GM12878 (cell line): Measurements from ENCODE around the gene PHKB. TPM values are rescaled to one million over a fixed set of nuclear protein-coding genes. Genes with fewer than 3 reads are reported as not detected.
A peak's percentile ranks its signal among the peaks of the same experiment; 100 is the strongest.
"Not testable (repeated sequence)": the region's sequence is repeated elsewhere in the genome, so short reads cannot be mapped to it uniquely, and the experiment has no call there.

Experiments
- ATAC-seq: fragments of 200-7000 bp; cut with Tn5 transposase; 3 replicates; pipeline ENCODE4 v1.9.1; 2020; ENCODE audit warnings: mild to moderate bottlenecking, moderate library complexity
- BruUV-seq: library from RNA; stranded (reverse); fragments of 400-500 nt; replicated peaks from 2 replicates; lab custom pipeline; 2021; lab: Mats Ljungman, UMichigan
- CTCF ChIA-PET: fragments of 300-600 bp; sonication (Branson Sonifier 250); formaldehyde crosslinking; extraction: SDS; loops from one replicate; lab custom pipeline; 2021; ENCODE audit warnings: inconsistent platforms; lab: Yijun Ruan, JAX
- POLR2A ChIA-PET: fragments of 350-600 bp; formaldehyde crosslinking; extraction: SDS; loops from one replicate; lab custom pipeline; 2021; ENCODE audit warnings: inconsistent platforms; lab: Charles Lee
- RAD21 ChIA-PET: fragments of 300-600 bp; sonication (Branson Sonifier 250); formaldehyde crosslinking; loops from one replicate; lab custom pipeline; 2023; ENCODE audit warnings: antibody characterized with exemption; ENCODE audit not compliant: unreplicated experiment; lab: Charles Lee
- SMC1A ChIA-PET: fragments of 300-600 bp; sonication (Branson Sonifier 250); formaldehyde crosslinking; loops from one replicate; lab custom pipeline; 2023; ENCODE audit not compliant: unreplicated experiment, uncharacterized antibody; lab: Charles Lee
- DNase-seq: peaks from one replicate; pipeline ENCODE4 v3.0.0-alpha.2; 2011; ENCODE audit warnings: low read depth, low spot score
- FAIRE-seq: peaks from 3 replicates; lab custom pipeline; 2011; peaks lifted over from hg19 to GRCh38; lab: Jason Lieb, UNC
- H2AFZ ChIP-seq: 2 replicates; pipeline ENCODE4 v1.6.0; 2011; ENCODE audit warnings: low read depth, low read length, control low read depth; ENCODE audit not compliant: control insufficient read depth
- H3K27ac ChIP-seq: 2 replicates; pipeline ENCODE4 v1.5.1; 2011; ENCODE audit warnings: control low read depth; ENCODE audit not compliant: control insufficient read depth, insufficient read depth
- H3K27me3 ChIP-seq, 2 experiments: replicated peaks in 1 of 2; 2 replicates each; pipeline versions ENCODE4 v1.6.0 to v1.6.1; 2011; ENCODE audit warnings: low read length in 1 of 2; ENCODE audit not compliant: control insufficient read depth in 2 of 2, insufficient read depth in 2 of 2
- H3K36me3 ChIP-seq, 2 experiments: 2 replicates each; pipeline ENCODE4 v1.5.1; 2011; ENCODE audit warnings: low read length in 1 of 2; ENCODE audit not compliant: control insufficient read depth in 2 of 2, insufficient read depth in 2 of 2
- H3K4me1 ChIP-seq: 2 replicates; pipeline ENCODE4 v1.6.1; 2011; ENCODE audit warnings: mild to moderate bottlenecking, low read length, moderate library complexity, mixed read lengths; ENCODE audit not compliant: control insufficient read depth, insufficient read depth
- H3K4me2 ChIP-seq: 2 replicates; pipeline ENCODE4 v1.6.0; 2011; ENCODE audit warnings: control low read depth; ENCODE audit not compliant: control insufficient read depth, insufficient read depth
- H3K4me3 ChIP-seq: fragments of 200-600 bp; sonication (generic); 2 replicates; pipeline ENCODE4 v1.5.1; 2016
- H3K79me2 ChIP-seq: 2 replicates; pipeline ENCODE4 v1.6.0; 2011; ENCODE audit warnings: low read length; ENCODE audit not compliant: control insufficient read depth, insufficient read depth
- H3K9ac ChIP-seq: 2 replicates; pipeline ENCODE4 v1.8.0; 2011; ENCODE audit warnings: low read length, control low read depth, mixed read lengths; ENCODE audit not compliant: control insufficient read depth, insufficient read depth
- H3K9me3 ChIP-seq: replicated peaks from 3 replicates; pipeline ENCODE4 v1.5.1; 2011; ENCODE audit warnings: mild to moderate bottlenecking, low read length; ENCODE audit not compliant: control insufficient read depth, insufficient read depth
- H4K20me1 ChIP-seq: 2 replicates; pipeline ENCODE4 v1.6.0; 2011; ENCODE audit not compliant: control insufficient read depth, insufficient read depth
- MTA2 ChIP-seq: fragments of 450-650 bp; IDR thresholded peaks from 2 replicates; pipeline ENCODE4 v1.6.1; 2016; ENCODE audit warnings: low read depth, mild to moderate bottlenecking, moderate library complexity
- WGBS: methylation state at CpG from one replicate; pipeline ENCODE4 v1.1.6; 2016; ENCODE audit warnings: low lambda C conversion rate; ENCODE audit not compliant: insufficient replicate concordance, insufficient coverage; ENCODE audit errors: missing lambda C conversion rate; 5-methylcytosine and 5-hydroxymethylcytosine counted together
- in situ Hi-C: fragments of 300-500 bp; cut with MboI; formaldehyde crosslinking; loops from 9 replicates; pipeline ENCODE4 v1.14.3; 2018; ENCODE audit warnings: mixed read lengths
- intact Hi-C: fragments of 100-400 bp; cut with micrococcal nuclease; formaldehyde crosslinking; loops from one replicate; pipeline ENCODE4 v1.14.2; 2022; ENCODE audit not compliant: unreplicated experiment
- polyA plus RNA-seq, 11 experiments: library from polyadenylated mRNA; depleted of rRNA in 4 of 11; unstranded in 6 of 11; stranded (reverse) in 5 of 11; fragments of >200 nt; fragmentation: Nextera tagmentation in 4 of 11; fragmentation: Illumina TruSeq in 1 of 11; extraction: Ambion mirVana in 4 of 11; extraction: Trizol in 1 of 11; gene quantifications; 1 replicate in 1 of 11; 2 replicates in 10 of 11; pipeline versions ENCODE4 v1.2.1 to v1.2.3, GENCODE V29; 2011 to 2016; ENCODE audit warnings: inconsistent platforms in 2 of 11, missing spikeins in 2 of 11, low read depth in 1 of 11
- total RNA-seq, 4 experiments: library from RNA; depleted of rRNA in 3 of 4; stranded (reverse); fragments of >200 nt in 3 of 4; fragmentation: Illumina TruSeq in 1 of 4; extraction: Trizol in 1 of 4; gene quantifications; 2 replicates each; pipeline versions ENCODE4 v1.2.1 to v1.2.3, GENCODE V29; 2013 to 2021
- TF ChIP-seq, protein P1 (sequence below): fragments of 450-650 bp; IDR thresholded peaks from 2 replicates; pipeline ENCODE4 v1.6.1; 2016; ENCODE audit warnings: mild to moderate bottlenecking

The PHKB gene
- total and polyA plus RNA-seq, 10 of the 15 experiments (the other 5 are each of a cell fraction or from before 2014, with no cell fraction given): 14.2 to 65.6 (median 37.0) TPM

GRCh38 chr16:47434274-47434673, 26.9 kb upstream of the PHKB start:
- DNase-seq, in situ Hi-C loops, FAIRE-seq, H3K4me1 ChIP-seq, ATAC-seq, H3K9ac ChIP-seq, H3K4me2 ChIP-seq, H3K36me3 ChIP-seq, H4K20me1 ChIP-seq, RAD21 ChIA-PET, H3K4me3 ChIP-seq, H3K27me3 ChIP-seq, CTCF ChIA-PET, H3K9me3 ChIP-seq, H2AFZ ChIP-seq, H3K79me2 ChIP-seq, intact Hi-C loops, H3K27ac ChIP-seq, BruUV-seq: not testable (repeated sequence)
- 44% methylated on average over 2 of the region's 2 CpGs for WGBS
- POLR2A ChIA-PET: interaction anchor here (0.6 kb wide), 1 partner anchor 11 kb away, joined by 5 read pairs; no protein-coding TSS in a partner anchor
- TF ChIP-seq MTA2: peak; percentile 19; the same call in 1 of the 2 replicates
- TF ChIP-seq, protein P1, sequence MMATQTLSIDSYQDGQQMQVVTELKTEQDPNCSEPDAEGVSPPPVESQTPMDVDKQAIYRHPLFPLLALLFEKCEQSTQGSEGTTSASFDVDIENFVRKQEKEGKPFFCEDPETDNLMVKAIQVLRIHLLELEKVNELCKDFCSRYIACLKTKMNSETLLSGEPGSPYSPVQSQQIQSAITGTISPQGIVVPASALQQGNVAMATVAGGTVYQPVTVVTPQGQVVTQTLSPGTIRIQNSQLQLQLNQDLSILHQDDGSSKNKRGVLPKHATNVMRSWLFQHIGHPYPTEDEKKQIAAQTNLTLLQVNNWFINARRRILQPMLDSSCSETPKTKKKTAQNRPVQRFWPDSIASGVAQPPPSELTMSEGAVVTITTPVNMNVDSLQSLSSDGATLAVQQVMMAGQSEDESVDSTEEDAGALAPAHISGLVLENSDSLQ: peak; percentile 77
- SMC1A ChIA-PET: interaction anchor here (0.6 to 1.8 kb wide), 2 partner anchors 17 to 41 kb away, joined by 3 to 4 read pairs; no protein-coding TSS in a partner anchor

GRCh38 chr16:47440066-47440465, 21.1 kb upstream of the PHKB start:
- FAIRE-seq, RAD21 ChIA-PET, H3K36me3 ChIP-seq, DNase-seq, ATAC-seq, H2AFZ ChIP-seq, H3K27ac ChIP-seq, H3K4me1 ChIP-seq, H3K9me3 ChIP-seq, H4K20me1 ChIP-seq, POLR2A ChIA-PET, H3K27me3 ChIP-seq, BruUV-seq, intact Hi-C loops, H3K9ac ChIP-seq, H3K4me3 ChIP-seq, H3K4me2 ChIP-seq, CTCF ChIA-PET, in situ Hi-C loops, H3K79me2 ChIP-seq: not testable (repeated sequence)
- 77% methylated on average over 3 of the region's 3 CpGs for WGBS
- SMC1A ChIA-PET: interaction anchor here (1.6 kb wide), 1 partner anchor 11 kb away, joined by 3 read pairs; no protein-coding TSS in a partner anchor

DNA sequence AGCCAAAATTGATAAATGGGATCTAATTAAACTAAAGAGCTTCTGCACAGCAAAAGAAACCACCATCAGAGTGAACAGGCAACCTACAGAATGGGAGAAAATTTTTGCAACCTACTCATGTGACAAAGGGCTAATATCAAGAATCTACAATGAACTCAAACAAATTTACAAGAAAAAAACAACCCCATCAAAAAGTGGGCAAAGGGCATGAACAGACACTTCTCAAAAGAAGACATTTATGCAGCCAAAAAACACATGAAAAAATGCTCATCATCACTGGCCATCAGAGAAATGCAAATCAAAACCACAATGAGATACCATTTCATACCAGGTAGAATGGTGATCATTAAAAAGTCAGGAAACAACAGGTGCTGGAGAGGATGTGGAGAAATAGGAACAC, 18.2 kb upstream of the PHKB start:
- H3K27ac ChIP-seq, ATAC-seq, H3K9me3 ChIP-seq, H3K4me1 ChIP-seq, H3K4me2 ChIP-seq, intact Hi-C loops, RAD21 ChIA-PET, POLR2A ChIA-PET, H3K9ac ChIP-seq, H3K36me3 ChIP-seq, FAIRE-seq, H4K20me1 ChIP-seq, H3K79me2 ChIP-seq, DNase-seq, SMC1A ChIA-PET, BruUV-seq, H3K4me3 ChIP-seq, H3K27me3 ChIP-seq, H2AFZ ChIP-seq, CTCF ChIA-PET, in situ Hi-C loops: not testable (repeated sequence)
